IMR-90 (cell line): ENCODE results near the gene CHL1. TPM values are rescaled to one million over a fixed set of nuclear protein-coding genes. Genes with fewer than 3 reads are reported as not detected.

Experiments used
- ATAC-seq: fragments of 200-7000 bp; cut with Tn5 transposase; 2 replicates; pipeline ENCODE4 v1.9.1; 2020; ENCODE audit warnings: low read depth, mild to moderate bottlenecking, moderate library complexity
- BruUV-seq: library from RNA; stranded (reverse); fragments of 400-500 nt; replicated peaks from 2 replicates; lab custom pipeline; 2021; lab: Mats Ljungman, UMichigan
- CTCF ChIA-PET: fragments of 300-600 bp; formaldehyde crosslinking; extraction: SDS; loops from one replicate; lab custom pipeline; 2021; ENCODE audit warnings: antibody characterized with exemption; lab: Yijun Ruan, JAX
- POLR2A ChIA-PET: fragments of 300-600 bp; sonication (Branson Sonifier 250); formaldehyde crosslinking; loops from one replicate; lab custom pipeline; 2022; ENCODE audit warnings: antibody characterized with exemption; ENCODE audit not compliant: unreplicated experiment; lab: Charles Lee
- DNase-seq: peaks from one replicate; pipeline ENCODE4 v3.0.0; 2013
- H2AFZ ChIP-seq: replicated peaks from 2 replicates; pipeline ENCODE3; 2013; ENCODE audit warnings: low read length, mild to moderate bottlenecking; ENCODE audit not compliant: poor library complexity
- H2AK5ac ChIP-seq: 2 replicates; pipeline ENCODE4 v1.6.1; 2013; ENCODE audit warnings: low read depth, low read length, inconsistent platforms
- H2AK9ac ChIP-seq: replicated peaks from 2 replicates; pipeline ENCODE3; 2013; ENCODE audit warnings: mild to moderate bottlenecking, low read depth, low read length, moderate library complexity; ENCODE audit not compliant: poor library complexity
- H2BK120ac ChIP-seq: 2 replicates; pipeline ENCODE4 v1.6.1; 2013; ENCODE audit warnings: low read depth, low read length, inconsistent platforms
- H2BK15ac ChIP-seq: 3 replicates; pipeline ENCODE4 v1.6.1; 2013; ENCODE audit warnings: low read depth, low read length, inconsistent platforms
- H2BK20ac ChIP-seq: 2 replicates; pipeline ENCODE4 v1.6.1; 2013; ENCODE audit warnings: low read depth, mild to moderate bottlenecking, inconsistent platforms, low read length, moderate library complexity
- H2BK5ac ChIP-seq: 2 replicates; pipeline ENCODE4 v1.6.1; 2013; ENCODE audit warnings: mild to moderate bottlenecking, low read depth, low read length, inconsistent platforms; ENCODE audit not compliant: poor library complexity, severe bottlenecking
- H3K14ac ChIP-seq: replicated peaks from 2 replicates; pipeline ENCODE4 v1.6.1; 2013; ENCODE audit warnings: low read depth, low read length, inconsistent platforms
- H3K18ac ChIP-seq: 2 replicates; pipeline ENCODE4 v1.6.1; 2013; ENCODE audit warnings: low read depth, low read length, control low read depth
- H3K23ac ChIP-seq: 2 replicates; pipeline ENCODE4 v1.6.1; 2013; ENCODE audit warnings: low read depth, low read length, inconsistent platforms
- H3K27ac ChIP-seq: 2 replicates; pipeline ENCODE4 v1.5.1; 2013; ENCODE audit warnings: mild to moderate bottlenecking, control low read depth, low read length; ENCODE audit not compliant: insufficient read depth
- H3K27me3 ChIP-seq: 2 replicates; pipeline ENCODE4 v1.6.1; 2013; ENCODE audit warnings: low read length; ENCODE audit not compliant: control insufficient read depth, insufficient read depth
- H3K36me3 ChIP-seq: 2 replicates; pipeline ENCODE4 v1.6.1; 2013; ENCODE audit warnings: low read length, mixed read lengths; ENCODE audit not compliant: control insufficient read depth, insufficient read depth
- H3K4ac ChIP-seq: 2 replicates; pipeline ENCODE4 v1.6.1; 2013; ENCODE audit warnings: low read depth, low read length, inconsistent platforms
- H3K4me1 ChIP-seq: 2 replicates; pipeline ENCODE4 v1.6.1; 2013; ENCODE audit warnings: low read length, mixed read lengths; ENCODE audit not compliant: control insufficient read depth, insufficient read depth
- H3K4me2 ChIP-seq: 2 replicates; pipeline ENCODE4 v1.6.1; 2013; ENCODE audit warnings: low read depth, mild to moderate bottlenecking, control low read depth, low read length, moderate library complexity
- H3K4me3 ChIP-seq: 2 replicates; pipeline ENCODE4 v1.5.1; 2013; ENCODE audit warnings: low read depth, mild to moderate bottlenecking, control low read depth, low read length, moderate library complexity; ENCODE audit not compliant: insufficient read depth
- H3K56ac ChIP-seq: 2 replicates; pipeline ENCODE4 v1.6.1; 2013; ENCODE audit warnings: low read length, inconsistent platforms; ENCODE audit not compliant: insufficient read depth; ENCODE audit errors: extremely low read depth
- H3K79me1 ChIP-seq, 2 experiments: 2 replicates each; pipeline ENCODE4 v1.6.1; 2013; ENCODE audit warnings: low read length in 2 of 2, inconsistent platforms in 1 of 2, low read depth in 1 of 2
- H3K9ac ChIP-seq: 2 replicates; pipeline ENCODE4 v1.6.1; 2013; ENCODE audit warnings: low read depth, low read length, control low read depth
- H3K9me1 ChIP-seq: 2 replicates; pipeline ENCODE4 v1.6.1; 2013; ENCODE audit warnings: low read length, inconsistent platforms; ENCODE audit not compliant: insufficient read depth
- H3K9me3 ChIP-seq: 2 replicates; pipeline ENCODE4 v1.6.1; 2013; ENCODE audit warnings: low read length; ENCODE audit not compliant: control insufficient read depth, insufficient read depth
- H4K20me1 ChIP-seq: 2 replicates; pipeline ENCODE4 v1.6.1; 2013; ENCODE audit warnings: low read length, inconsistent platforms; ENCODE audit not compliant: insufficient read depth
- H4K5ac ChIP-seq: 2 replicates; pipeline ENCODE4 v1.6.1; 2013; ENCODE audit warnings: mild to moderate bottlenecking, low read depth, low read length, control low read depth
- H4K8ac ChIP-seq, 2 experiments: 2 replicates each; pipeline ENCODE4 v1.6.1; 2013; ENCODE audit warnings: low read depth in 2 of 2, low read length in 2 of 2, control low read depth in 1 of 2, inconsistent platforms in 1 of 2
- H4K91ac ChIP-seq: 2 replicates; pipeline ENCODE4 v1.6.1; 2013; ENCODE audit warnings: low read depth, low read length, inconsistent platforms; ENCODE audit not compliant: insufficient read depth
- BHLHE40 ChIP-seq: fragments of 150-350 bp; IDR thresholded peaks from 2 replicates; pipeline ENCODE4 v1.6.1; 2016; ENCODE audit warnings: mild to moderate bottlenecking, low read depth, low read length
- CEBPB ChIP-seq: IDR thresholded peaks from 2 replicates; pipeline ENCODE4 v1.6.1; 2012; ENCODE audit warnings: low read depth, low read length, improper control_type of control experiment
- MAFK ChIP-seq: IDR thresholded peaks from 2 replicates; pipeline ENCODE4 v1.6.1; 2012; ENCODE audit warnings: low read depth, low read length, improper control_type of control experiment
- MAZ ChIP-seq: IDR thresholded peaks from 2 replicates; pipeline ENCODE4 v1.6.1; 2012; ENCODE audit warnings: low read depth, mild to moderate bottlenecking, low read length, improper control_type of control experiment, moderate library complexity, borderline replicate concordance
- POLR2A ChIP-seq: IDR thresholded peaks from 2 replicates; pipeline ENCODE4 v1.6.1; 2012; ENCODE audit warnings: mild to moderate bottlenecking, low read depth, low read length
- RAD21 ChIP-seq: IDR thresholded peaks from 2 replicates; pipeline ENCODE4 v1.6.1; 2012; ENCODE audit warnings: low read length, improper control_type of control experiment
- RFX5 ChIP-seq: IDR thresholded peaks from 2 replicates; pipeline ENCODE4 v1.8.0; 2012; ENCODE audit warnings: low read depth, mild to moderate bottlenecking, low read length, moderate library complexity
- SMC3 ChIP-seq: fragments of 150-350 bp; IDR thresholded peaks from 2 replicates; pipeline ENCODE4 v1.6.1; 2016; ENCODE audit warnings: low read depth, mild to moderate bottlenecking, antibody characterized with exemption, low read length, moderate library complexity
- USF2 ChIP-seq: fragments of 150-350 bp; IDR thresholded peaks from 2 replicates; pipeline ENCODE4 v1.6.1; 2017; ENCODE audit warnings: mild to moderate bottlenecking, antibody characterized with exemption, low read length, low read depth
- WGBS, 2 experiments: methylation state at CpG; one replicate each; pipeline versions ENCODE4 v1.1.5 to v1.1.7; 2013; ENCODE audit warnings: missing lambda C conversion rate in 2 of 2; ENCODE audit not compliant: insufficient read length in 1 of 2; ENCODE audit errors: extremely low coverage in 2 of 2; 5-methylcytosine and 5-hydroxymethylcytosine counted together
- dilution Hi-C: fragments of 300-500 bp; cut with HindIII; formaldehyde crosslinking; loops from one replicate; pipeline ENCODE4 v1.14.3; 2018; ENCODE audit warnings: low sequenced_read_pairs; ENCODE audit not compliant: unreplicated experiment
- in situ Hi-C: fragments of 300-500 bp; cut with MboI; formaldehyde crosslinking; loops from 3 replicates; pipeline ENCODE4 v1.14.3; 2019; ENCODE audit warnings: low sequenced_read_pairs, inconsistent platforms, mixed read lengths
- intact Hi-C: fragments of 100-400 bp; cut with micrococcal nuclease; formaldehyde crosslinking; loops from 2 replicates; pipeline ENCODE4 v1.10.0; 2022
- polyA plus RNA-seq, 3 experiments: library from polyadenylated mRNA; depleted of rRNA; stranded (reverse); fragments of >200 nt; gene quantifications; 2 replicates each; pipeline ENCODE4 v1.2.3, GENCODE V29; 2012; ENCODE audit warnings: low replicate concordance in 1 of 3
- total RNA-seq: library from RNA; depleted of rRNA; stranded (reverse); fragments of >200 nt; gene quantifications from 2 replicates; pipeline ENCODE4 v1.2.3, GENCODE V29; 2012
- TF ChIP-seq, protein P1 (sequence below): fragments of 150-350 bp; IDR thresholded peaks from 2 replicates; pipeline ENCODE4 v1.6.1; 2016; ENCODE audit warnings: low read depth, mild to moderate bottlenecking, low read length, moderate library complexity, borderline replicate concordance
- TF ChIP-seq, protein P2 (sequence below): conservative IDR thresholded peaks from 2 replicates; pipeline ENCODE4 v1.5.1; 2012; ENCODE audit warnings: mild to moderate bottlenecking, low read depth, low read length, improper control_type of control experiment

Gene CHL1
- total and polyA plus RNA-seq, 2 of the 4 experiments (the other 2 are of a cell fraction) = 0.38 to 1.6 TPM

DNA sequence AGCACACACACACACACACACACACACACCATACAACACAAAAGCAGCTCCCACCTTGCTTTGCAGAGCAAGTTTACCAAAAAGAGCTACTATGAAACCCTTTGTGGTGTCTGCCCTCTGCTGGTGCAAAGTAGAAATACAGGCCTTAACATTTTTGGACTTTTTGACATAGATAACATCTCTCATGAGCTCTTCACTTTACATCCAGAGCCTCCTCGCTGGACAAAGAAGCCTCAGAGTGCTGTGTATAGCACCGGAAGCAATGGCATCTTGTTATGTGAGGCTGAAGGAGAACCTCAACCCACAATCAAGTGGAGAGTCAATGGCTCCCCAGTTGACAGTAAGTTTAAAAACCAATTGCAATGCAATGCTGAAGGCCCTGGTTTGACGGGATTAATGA, 157.9 kb downstream of the CHL1 start:
- Histone ChIP-seq H3K9ac (no peak overlapping the region), H3K4me1 (peaks cover 16% of the 10 kb centered on the region), H3K23ac (no peak overlapping the region), H3K18ac (peak overlapping the region; percentile 99; the same call in 1 of the 2 replicates), H3K79me1 (no peaks in the 10 kb centered on the region), H2AK5ac (no peak overlapping the region; the same call in 1 of the 2 replicates), H4K8ac (peak overlapping the region; percentile 49 to 58; a peak in 2 of 4 replicates), H2AFZ (peak overlapping the region; percentile 84), H3K27me3 (no peaks in the 10 kb centered on the region), H3K9me3 (no peaks in the 10 kb centered on the region), H4K5ac (peak overlapping the region; percentile 97), H3K4ac (peak overlapping the region; percentile 79; the same call in 1 of the 2 replicates), H2BK5ac (peak overlapping the region; percentile 73), H2AK9ac (peak overlapping the region; percentile 69), H2BK120ac (peak overlapping the region; percentile 96), H3K4me2 (0 out of 2 replicates have a peak overlapping the region, but pooled peaks have one; percentile 36), H2BK20ac (peak overlapping the region; percentile 98), H3K14ac (peak overlapping the region; percentile 78; the same call in 1 of the 2 replicates), H3K36me3 (no peaks in the 10 kb centered on the region), H3K9me1 (peaks cover 8% of the 10 kb centered on the region), H3K4me3 (no peak overlapping the region), H3K56ac (no peak overlapping the region; the same call in 1 of the 2 replicates), H4K91ac (peak overlapping the region; percentile 90), H4K20me1 (no peaks in the 10 kb centered on the region), H2BK15ac (peak overlapping the region; percentile 93; the same call in 2 of the 3 replicates), H3K27ac (peak overlapping the region; percentile 46)
- in situ Hi-C loops = no loop called here
- POLR2A ChIA-PET = no interaction called here
- intact Hi-C loops = loop anchor here (1.0 kb wide), 2 partner anchors 157 to 311 kb away; no protein-coding TSS in a partner anchor
- DNase-seq (peak; percentile 64), ATAC-seq (peak; percentile 59)
- CTCF ChIA-PET = interaction anchor here (0.6 to 1.4 kb wide), 17 partner anchors 9 to 311 kb away, joined by 3 to 7 read pairs (median 3); no protein-coding TSS in a partner anchor
- TF ChIP-seq RAD21 (peak; percentile 74), MAZ (no peak), USF2 (no peak), MAFK (no peak), BHLHE40 (no peak), RFX5 (no peak), CEBPB (no peak), POLR2A (no peak), SMC3 (peak; percentile 71)
- TF ChIP-seq, protein P1, sequence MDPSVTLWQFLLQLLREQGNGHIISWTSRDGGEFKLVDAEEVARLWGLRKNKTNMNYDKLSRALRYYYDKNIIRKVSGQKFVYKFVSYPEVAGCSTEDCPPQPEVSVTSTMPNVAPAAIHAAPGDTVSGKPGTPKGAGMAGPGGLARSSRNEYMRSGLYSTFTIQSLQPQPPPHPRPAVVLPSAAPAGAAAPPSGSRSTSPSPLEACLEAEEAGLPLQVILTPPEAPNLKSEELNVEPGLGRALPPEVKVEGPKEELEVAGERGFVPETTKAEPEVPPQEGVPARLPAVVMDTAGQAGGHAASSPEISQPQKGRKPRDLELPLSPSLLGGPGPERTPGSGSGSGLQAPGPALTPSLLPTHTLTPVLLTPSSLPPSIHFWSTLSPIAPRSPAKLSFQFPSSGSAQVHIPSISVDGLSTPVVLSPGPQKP = no peak
- TF ChIP-seq, protein P2, sequence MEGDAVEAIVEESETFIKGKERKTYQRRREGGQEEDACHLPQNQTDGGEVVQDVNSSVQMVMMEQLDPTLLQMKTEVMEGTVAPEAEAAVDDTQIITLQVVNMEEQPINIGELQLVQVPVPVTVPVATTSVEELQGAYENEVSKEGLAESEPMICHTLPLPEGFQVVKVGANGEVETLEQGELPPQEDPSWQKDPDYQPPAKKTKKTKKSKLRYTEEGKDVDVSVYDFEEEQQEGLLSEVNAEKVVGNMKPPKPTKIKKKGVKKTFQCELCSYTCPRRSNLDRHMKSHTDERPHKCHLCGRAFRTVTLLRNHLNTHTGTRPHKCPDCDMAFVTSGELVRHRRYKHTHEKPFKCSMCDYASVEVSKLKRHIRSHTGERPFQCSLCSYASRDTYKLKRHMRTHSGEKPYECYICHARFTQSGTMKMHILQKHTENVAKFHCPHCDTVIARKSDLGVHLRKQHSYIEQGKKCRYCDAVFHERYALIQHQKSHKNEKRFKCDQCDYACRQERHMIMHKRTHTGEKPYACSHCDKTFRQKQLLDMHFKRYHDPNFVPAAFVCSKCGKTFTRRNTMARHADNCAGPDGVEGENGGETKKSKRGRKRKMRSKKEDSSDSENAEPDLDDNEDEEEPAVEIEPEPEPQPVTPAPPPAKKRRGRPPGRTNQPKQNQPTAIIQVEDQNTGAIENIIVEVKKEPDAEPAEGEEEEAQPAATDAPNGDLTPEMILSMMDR = peak; percentile 69
- dilution Hi-C loops = no loop called here
- no TSS peak for BruUV-seq
- no CpG with 5 or more reads among the region's 3 CpGs for WGBS, 2 experiments
